Endothelial cell (in vitro differentiated cells): Measurements from ENCODE around the gene TRIM63. TPM values are rescaled to one million over a fixed set of nuclear protein-coding genes. Genes with fewer than 3 reads are reported as not detected.

ENCODE experiments used
- DNase-seq: peaks from one replicate; pipeline ENCODE4 v3.0.0; 2021; ENCODE audit warnings: low spot score
- H3K27ac Mint-ChIP-seq: one replicate; pipeline ENCODE4 v1.8.0; 2021; ENCODE audit warnings: mixed read lengths, inconsistent platforms; ENCODE audit not compliant: unreplicated experiment
- H3K27me3 Mint-ChIP-seq: one replicate; pipeline ENCODE4 v1.8.0; 2021; ENCODE audit warnings: mild to moderate bottlenecking, moderate library complexity, mixed read lengths, inconsistent platforms; ENCODE audit not compliant: unreplicated experiment
- H3K36me3 Mint-ChIP-seq: one replicate; pipeline ENCODE4 v1.8.0; 2021; ENCODE audit warnings: mild to moderate bottlenecking, low read depth, mixed read lengths, inconsistent platforms; ENCODE audit not compliant: unreplicated experiment
- H3K4me1 Mint-ChIP-seq: one replicate; pipeline ENCODE4 v1.8.0; 2021; ENCODE audit warnings: mild to moderate bottlenecking, mixed read lengths, inconsistent platforms; ENCODE audit not compliant: unreplicated experiment
- H3K4me3 Mint-ChIP-seq: one replicate; pipeline ENCODE4 v1.8.0; 2021; ENCODE audit warnings: mild to moderate bottlenecking, mixed read lengths, inconsistent platforms; ENCODE audit not compliant: unreplicated experiment
- H3K9me3 Mint-ChIP-seq: one replicate; pipeline ENCODE4 v1.8.0; 2021; ENCODE audit warnings: mixed read lengths, inconsistent platforms; ENCODE audit not compliant: unreplicated experiment
- total RNA-seq: library from RNA; stranded (reverse); fragmentation: NEBNext Ultra II Directional; extraction: Animal tissue kit (Norgen Biotek cat#: 25700); gene quantifications from one replicate; pipeline ENCODE4 v1.2.1, GENCODE V29; 2021; ENCODE audit not compliant: unreplicated experiment
- TF ChIP-seq, protein P1 (sequence below): fragments of 200-600 bp; sonication (generic); IDR thresholded peaks from one replicate; pipeline ENCODE4 v1.5.0; 2021; ENCODE audit warnings: antibody characterized with exemption; ENCODE audit not compliant: unreplicated experiment

The TRIM63 gene
- total RNA-seq, 1 donor from 2014 or later = not detected

DNA sequence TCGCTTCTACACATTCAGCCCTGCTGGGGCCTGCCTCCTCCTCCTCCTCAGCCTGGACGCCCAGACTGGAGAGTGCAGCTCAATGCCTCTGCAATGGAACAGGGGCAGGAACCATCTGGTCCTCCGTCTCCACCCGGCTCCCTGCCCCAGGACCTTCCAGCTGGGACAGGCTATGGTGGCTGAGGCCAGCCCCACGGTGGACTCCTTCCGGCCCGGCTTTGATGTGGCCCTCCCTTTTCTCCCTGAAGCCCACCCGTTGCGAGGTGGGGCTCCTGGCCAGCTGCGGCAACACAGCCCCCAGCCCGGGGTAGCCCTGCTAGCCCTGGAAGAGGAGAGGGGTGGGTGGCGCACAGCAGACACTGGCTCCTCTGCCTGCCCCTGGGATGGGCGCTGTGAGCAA is 44.4 kb downstream of the TRIM63 start:
- TF ChIP-seq, protein P1, sequence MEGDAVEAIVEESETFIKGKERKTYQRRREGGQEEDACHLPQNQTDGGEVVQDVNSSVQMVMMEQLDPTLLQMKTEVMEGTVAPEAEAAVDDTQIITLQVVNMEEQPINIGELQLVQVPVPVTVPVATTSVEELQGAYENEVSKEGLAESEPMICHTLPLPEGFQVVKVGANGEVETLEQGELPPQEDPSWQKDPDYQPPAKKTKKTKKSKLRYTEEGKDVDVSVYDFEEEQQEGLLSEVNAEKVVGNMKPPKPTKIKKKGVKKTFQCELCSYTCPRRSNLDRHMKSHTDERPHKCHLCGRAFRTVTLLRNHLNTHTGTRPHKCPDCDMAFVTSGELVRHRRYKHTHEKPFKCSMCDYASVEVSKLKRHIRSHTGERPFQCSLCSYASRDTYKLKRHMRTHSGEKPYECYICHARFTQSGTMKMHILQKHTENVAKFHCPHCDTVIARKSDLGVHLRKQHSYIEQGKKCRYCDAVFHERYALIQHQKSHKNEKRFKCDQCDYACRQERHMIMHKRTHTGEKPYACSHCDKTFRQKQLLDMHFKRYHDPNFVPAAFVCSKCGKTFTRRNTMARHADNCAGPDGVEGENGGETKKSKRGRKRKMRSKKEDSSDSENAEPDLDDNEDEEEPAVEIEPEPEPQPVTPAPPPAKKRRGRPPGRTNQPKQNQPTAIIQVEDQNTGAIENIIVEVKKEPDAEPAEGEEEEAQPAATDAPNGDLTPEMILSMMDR = no peak
- no peaks in the 10 kb centered on the region for H3K36me3 Mint-ChIP-seq
- H3K4me3 Mint-ChIP-seq = no peak overlapping the region
- DNase-seq = no peak
- H3K4me1 Mint-ChIP-seq = peaks cover 4% of the 10 kb centered on the region
- H3K27ac Mint-ChIP-seq = no peak overlapping the region
- no peaks in the 10 kb centered on the region for H3K9me3 Mint-ChIP-seq
- H3K27me3 Mint-ChIP-seq = peaks cover 1% of the 10 kb centered on the region

DNA sequence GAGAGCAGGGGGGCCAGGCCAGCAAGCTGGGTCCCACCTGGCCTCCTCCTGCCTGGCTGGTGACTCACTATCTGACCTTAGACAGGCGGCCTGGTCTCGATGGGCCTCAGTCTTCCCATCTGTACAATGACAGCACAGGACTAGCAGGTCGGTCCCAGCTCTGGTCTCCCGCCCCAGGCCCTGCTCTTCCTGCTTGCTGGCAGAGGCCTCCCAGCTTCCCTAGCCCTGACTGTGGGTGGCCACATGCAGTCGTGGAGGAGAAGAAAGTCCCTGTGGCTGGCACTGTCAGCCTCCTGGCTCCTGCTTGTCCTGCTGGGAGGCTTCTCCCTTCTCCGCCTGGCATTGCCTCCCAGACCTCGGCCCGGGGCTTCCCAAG is 45.0 kb downstream of the TRIM63 start:
- Mint-ChIP-seq H3K27ac (no peak overlapping the region), H3K9me3 (no peaks in the 10 kb centered on the region), H3K36me3 (no peaks in the 10 kb centered on the region), H3K4me3 (no peak overlapping the region), H3K27me3 (no peaks in the 10 kb centered on the region), H3K4me1 (peaks cover 4% of the 10 kb centered on the region)
- DNase-seq = no peak
- TF ChIP-seq, protein P1 = no peak

DNA sequence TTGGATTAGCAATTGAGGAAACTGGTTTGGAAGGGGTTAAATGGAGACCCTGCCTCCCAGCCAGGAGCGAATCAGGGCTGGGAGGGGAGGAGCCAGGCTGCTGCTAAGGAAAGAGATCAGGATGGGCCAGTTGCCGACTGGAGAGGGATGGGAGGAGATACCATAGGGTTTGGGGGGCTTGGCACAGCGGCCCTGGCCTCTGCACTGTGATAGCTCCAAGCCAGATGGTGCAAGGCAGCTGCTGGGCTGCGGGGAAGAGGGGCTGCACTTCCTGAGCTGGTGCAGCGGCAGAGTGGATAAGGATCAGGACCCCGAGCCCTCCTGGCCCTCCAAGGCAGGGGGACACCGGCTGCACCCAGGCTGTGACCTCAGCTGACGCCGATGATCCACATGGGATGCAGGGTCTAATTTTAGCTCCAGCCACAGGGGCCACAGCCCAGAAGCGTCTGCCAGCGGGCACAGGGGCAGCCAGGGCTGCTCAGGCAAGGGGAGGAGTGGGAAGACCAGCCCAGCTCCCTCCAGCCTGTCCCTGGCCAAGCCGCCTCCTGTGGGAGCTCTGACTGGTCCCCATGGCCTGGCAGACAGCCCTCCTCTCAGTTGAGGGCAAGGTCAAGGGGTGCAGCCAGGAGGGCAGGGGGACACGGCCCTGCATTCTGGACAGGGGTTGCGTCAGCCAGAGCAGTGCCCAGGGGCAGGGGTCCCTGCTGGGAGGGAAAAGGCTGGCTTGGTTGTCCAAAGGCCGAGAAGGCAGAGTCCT is 45.6 kb downstream of the TRIM63 start, which contains the start of gene EXTL1:
TSS of gene EXTL1 (plus strand) at position 129 of the 757 bp plus-strand sequence. CDS start 872 bp downstream, outside the sequence.
- Mint-ChIP-seq H3K27me3 (no peaks in the 10 kb centered on the region), H3K4me3 (peak within 1 kb of the TSS; percentile 88), H3K9me3 (no peaks in the 10 kb centered on the region), H3K4me1 (peaks cover 4% of the 10 kb centered on the region), H3K36me3 (no peaks in the 10 kb centered on the region), H3K27ac (no peak within 1 kb of the TSS)
- DNase-seq = peak; percentile 57
- TF ChIP-seq, protein P1 = no peak

DNA sequence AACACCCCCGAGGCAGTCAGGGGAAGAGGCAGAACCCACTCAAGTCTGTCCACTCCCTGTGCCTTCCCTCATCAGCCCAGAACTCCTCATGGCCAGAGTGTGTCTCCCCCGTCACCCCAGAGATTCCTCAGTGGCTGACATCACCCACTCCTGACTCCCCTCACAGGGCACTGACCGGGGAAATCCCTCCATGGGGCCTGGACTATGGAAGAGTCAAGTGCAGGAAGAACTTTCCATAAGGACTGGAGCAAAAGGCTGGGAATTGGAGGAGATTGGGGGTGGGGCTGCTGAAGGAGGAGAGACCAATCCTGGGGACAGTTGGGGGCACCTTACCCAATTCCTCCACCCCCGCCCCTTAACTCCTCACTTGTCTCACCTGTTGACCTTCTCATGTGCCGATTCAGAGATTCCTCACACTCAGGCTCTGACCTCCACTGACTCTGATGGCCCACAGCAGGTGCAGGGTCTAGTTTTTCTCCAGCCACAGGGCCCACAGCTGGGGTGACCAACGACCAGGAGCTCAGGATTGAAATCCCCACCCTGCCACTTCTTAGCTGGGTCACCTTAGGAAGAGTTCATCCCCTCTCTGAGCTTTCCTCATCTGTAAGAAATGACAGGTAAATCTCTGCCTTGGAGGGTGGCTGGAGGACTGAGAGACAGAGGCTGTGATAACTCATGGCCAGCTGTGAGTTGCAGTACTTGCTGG is 46.3 kb downstream of the TRIM63 start:
- H3K4me1 Mint-ChIP-seq = peaks cover 4% of the 10 kb centered on the region

More for the DNA sequence above, 46.3 kb downstream of the TRIM63 start:
- Mint-ChIP-seq H3K9me3 (no peaks in the 10 kb centered on the region), H3K36me3 (no peaks in the 10 kb centered on the region), H3K27me3 (no peaks in the 10 kb centered on the region), H3K4me3 (peak overlapping the region; percentile 88), H3K27ac (no peak overlapping the region)
- TF ChIP-seq, protein P1 = no peak
- no peak for DNase-seq
